ENCODE results near the gene GLIS1.
A peak's percentile ranks its signal among the peaks of the same experiment; 100 is the strongest.

GLIS1 gene

DNA sequence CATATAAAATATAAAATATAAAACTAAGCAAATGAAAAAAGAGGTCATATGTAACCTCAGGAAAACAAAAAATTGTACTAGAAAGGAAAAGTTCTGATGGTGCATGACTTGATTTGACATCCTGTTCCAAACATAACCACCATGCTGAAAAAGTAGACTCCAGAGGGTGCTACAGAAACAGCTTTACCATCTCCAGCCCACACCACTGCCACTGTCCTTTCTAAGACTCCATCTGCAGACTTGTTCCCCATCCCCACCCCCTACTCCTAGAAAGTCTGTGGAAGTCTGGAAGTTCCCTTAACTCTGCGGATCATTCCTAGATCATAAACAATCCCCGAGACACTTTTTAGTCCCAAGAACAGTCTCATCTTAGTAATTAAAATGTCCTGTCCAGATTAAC, 20.5 kb downstream of the GLIS1 start:
- DNase-seq (ENCODE audit: low spot score) = no peak
- FAIRE-seq = no peak

DNA sequence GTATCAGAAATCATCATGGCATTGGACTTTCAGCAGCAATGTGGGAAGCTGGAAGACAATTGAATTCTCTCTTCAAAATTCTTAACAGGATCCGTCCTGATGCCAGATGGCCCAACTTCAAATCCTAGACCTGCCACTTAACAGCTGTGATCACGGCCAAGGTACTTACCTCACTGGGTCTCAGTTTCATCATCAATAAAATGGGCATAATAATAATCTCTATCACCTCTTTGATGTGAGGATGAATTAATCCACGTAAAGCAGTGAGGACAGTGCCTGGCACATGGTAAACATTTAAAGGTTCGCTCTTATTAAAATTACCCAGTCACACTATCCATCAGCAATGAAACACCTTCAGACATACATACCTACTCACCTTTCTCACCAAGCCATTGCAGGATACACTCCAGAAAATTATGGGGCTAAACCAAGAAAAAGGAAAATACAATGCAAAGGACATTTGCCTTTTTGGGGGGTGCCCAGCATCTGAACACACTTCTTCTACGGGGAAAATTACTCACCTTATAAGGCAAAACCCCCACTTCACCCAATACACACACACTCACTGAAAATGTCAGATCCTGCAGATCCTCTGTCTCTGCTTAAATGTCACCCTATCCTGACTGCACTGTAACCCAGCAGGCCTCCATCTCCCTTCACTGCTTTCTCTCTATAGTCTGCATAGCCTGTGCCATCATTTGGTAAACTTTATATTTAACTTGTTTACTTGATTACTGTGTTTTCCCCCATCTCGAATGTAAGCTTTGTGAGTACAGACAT, 21.7 kb downstream of the GLIS1 start:
- no peak for FAIRE-seq
- no peak for DNase-seq (ENCODE audit: low spot score)

DNA sequence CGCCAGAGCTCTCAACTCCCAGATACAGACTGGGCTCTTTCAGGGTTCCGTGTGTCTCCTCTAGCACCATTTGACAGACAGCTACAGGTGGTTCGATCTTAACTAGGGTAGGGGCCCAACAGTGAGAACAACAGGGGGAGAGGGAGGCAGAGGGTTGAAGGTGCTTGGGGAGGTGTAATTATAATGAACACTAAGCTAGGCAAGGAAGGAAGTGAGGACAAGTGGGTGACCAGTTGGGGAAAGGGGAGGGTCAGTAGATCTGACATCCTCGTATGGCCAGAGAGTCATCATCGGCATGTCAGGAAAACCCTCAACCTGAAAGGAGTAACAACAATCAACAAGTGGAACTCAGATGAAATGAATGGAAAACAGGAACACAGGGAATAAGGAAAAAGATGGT, 22.8 kb downstream of the GLIS1 start:
- DNase-seq (ENCODE audit: low spot score) (no peak), FAIRE-seq (no peak)

DNA sequence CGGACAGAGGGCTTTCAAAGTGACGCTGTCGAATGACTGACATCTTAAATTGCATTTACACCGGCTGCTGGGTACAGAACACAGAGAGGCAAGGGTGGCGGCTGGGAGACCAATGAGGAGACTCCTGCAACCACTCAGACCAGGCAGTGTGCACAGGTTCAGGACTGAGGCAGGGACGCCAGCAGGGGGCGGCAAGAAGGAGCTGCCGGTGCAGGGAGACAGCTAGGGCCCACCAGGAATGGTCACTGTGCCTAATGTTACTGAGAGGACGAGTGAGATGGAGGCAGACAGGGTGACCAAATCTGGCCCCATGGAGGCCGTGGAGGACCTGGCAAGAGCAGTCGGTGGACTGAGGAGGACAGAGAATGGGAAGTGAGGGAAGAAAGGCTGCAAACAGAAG, 23.5 kb downstream of the GLIS1 start:
- DNase-seq (ENCODE audit: low spot score) (no peak), FAIRE-seq (peak; percentile 42)

DNA sequence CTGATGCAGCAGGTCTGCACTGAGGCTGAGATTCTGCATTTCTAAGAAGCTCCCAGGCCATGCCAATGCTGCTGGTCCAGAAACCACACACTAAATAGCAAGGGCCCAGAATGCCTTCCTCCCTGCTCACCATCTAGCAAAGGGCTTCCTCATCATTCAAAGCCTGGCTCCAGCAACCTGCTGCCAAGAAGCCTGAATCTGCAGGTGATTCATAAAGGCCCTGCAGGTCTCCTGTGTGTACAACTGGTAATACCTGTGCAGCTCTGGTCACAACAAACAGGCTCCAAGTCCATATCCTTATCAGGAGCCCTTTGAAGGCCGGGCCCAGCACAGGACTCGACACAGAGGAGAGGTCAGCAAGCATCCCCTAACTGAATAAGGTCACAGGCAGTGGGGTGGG, 26.7 kb downstream of the GLIS1 start:
- DNase-seq (ENCODE audit: low spot score) (no peak), FAIRE-seq (no peak)

DNA sequence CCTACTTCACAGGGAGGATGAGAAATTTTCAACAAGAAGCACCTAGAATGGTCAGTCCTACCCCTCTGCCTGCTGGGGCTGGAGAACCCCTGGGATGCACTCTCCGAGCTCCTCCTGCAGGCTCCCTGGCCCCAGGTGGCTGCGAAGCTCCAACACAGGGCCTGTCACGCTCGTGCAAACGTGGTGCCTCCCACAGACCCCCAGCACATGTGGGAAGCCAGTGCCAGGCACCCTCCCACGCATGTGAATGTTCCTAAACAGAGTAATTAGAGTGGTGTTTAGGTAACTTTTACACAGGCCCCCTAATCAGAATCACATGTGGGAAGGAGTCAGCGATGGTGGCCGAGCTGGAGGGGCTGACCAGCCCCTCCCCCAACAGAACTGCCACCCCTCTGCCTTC, 28.4 kb downstream of the GLIS1 start:
- DNase-seq (ENCODE audit: low spot score) = no peak
- FAIRE-seq = no peak

DNA sequence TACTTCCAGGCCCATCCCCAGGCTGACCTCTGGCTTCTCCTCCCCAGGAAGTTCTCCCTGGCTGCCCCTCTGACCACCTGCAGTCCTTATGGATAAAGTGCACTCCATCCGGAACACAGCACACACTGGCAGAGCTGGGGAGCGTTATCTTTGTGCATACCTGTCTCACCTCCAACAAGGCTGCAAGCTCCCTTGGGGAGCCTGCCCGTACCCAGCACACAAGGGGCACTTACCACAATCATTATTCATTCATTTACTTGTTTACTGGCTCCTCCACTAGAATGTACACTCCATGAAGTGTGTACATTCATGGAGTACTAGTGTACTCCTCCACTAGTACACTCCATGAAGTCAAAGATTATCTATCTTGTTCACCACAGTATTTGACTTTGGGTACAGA, 30.3 kb downstream of the GLIS1 start:
- FAIRE-seq (no peak), DNase-seq (ENCODE audit: low spot score) (no peak)

DNA sequence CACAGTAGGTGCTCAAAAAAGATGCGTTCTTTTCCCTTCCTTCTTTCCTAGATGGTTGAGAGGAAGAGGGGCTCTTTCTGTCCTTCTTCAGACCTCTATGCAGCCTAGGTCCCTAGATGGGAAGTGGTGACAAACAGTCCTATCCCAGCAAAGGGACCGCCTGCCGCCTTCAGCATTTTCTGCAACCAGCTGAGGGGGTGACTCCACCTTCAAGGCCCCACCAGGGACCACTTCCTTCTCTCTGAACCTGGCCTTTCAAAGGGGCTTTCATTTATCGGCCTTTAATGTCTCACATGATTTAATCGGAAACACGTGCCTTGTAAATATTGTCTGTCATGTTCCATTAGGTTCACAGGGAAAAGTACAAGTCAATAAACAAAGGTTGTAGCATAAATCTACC, 32.6 kb downstream of the GLIS1 start:
- DNase-seq (ENCODE audit: low spot score) (no peak), FAIRE-seq (no peak)

DNA sequence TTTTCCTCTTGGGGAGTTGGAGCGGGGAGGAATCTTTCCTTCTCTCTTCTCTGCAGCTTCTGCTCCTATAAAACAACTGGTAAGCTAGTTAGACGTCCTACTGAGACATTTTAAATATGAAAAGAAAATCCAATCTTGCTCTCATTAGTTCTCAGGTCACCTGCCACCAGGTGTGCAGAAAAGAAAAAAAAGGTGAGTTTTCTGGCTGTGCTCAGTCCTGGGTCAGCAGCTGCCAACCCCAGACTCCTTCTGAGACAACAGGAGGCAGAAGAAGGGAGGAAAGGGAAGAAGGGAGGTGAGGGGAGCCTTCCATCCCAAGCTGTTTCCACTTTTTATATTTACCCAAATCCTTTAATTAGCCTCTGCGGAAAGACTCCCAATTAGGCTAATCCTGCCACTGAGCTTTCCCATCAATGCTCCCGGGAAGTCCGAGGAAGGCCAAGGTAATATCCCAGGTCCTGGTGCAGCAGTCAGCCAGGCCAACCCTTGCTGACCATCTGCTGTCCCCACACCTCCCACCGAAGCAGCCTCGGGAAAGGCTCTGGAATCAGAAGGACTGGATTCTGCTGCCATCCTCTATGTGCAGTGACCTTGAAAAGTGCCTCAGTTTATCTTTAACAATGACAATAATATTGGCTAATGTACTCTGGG, 33.4 kb downstream of the GLIS1 start:
- FAIRE-seq (no peak), DNase-seq (ENCODE audit: low spot score) (no peak)

DNA sequence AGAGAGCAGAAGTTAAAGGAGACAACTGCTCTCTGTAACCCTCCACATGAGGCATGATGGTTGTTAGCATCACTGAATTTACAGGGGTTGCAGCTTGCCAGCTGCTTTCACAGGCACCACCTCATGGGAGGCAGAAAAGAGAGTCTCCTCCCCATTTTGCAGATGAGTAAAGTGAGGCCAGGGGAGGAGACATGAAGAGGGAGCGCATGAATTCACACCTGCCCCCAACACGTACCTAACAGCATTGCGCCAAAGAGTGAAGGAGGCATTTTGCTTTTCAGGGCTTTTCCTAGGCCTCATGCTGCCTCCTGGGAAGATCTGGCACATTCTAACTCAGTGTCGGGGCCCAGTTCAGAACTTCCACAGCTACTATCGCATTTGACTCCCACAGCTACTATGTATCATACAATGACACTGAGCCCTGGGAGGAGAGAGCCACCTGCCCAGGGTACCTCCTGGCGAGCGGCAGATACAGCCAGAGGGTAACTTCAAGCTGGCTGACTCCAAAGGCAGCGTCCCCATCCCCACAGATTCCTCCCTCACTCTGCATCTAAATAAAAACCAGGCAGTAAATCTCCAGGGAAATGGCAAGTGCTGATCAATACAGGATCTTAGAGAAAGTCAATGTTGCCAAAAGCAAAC, 34.0 kb downstream of the GLIS1 start:
- no peak for FAIRE-seq

DNA sequence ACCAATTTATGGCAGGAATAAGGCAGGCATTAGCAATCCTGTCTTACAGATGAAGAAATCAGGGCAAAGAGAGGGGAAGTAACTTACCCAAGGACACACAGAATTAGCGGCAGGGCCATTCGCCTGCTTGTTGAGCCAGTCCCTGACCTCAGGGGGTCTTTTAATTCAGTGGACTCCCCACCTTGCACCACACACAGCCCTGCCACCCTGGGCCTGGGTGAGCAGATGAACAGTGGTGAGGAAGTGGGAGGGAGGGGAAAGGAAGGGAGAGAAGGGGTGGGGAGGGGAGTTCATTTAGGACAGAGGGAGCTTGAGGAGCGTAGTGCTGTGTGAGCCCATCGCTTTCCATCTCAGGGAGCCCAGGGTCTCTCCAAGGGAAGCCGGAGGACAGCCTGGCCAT, 34.7 kb downstream of the GLIS1 start:
- DNase-seq (ENCODE audit: low spot score) (no peak), FAIRE-seq (no peak)

More for the DNA sequence above, 34.0 kb downstream of the GLIS1 start:
- no peak for DNase-seq (ENCODE audit: low spot score)

DNA sequence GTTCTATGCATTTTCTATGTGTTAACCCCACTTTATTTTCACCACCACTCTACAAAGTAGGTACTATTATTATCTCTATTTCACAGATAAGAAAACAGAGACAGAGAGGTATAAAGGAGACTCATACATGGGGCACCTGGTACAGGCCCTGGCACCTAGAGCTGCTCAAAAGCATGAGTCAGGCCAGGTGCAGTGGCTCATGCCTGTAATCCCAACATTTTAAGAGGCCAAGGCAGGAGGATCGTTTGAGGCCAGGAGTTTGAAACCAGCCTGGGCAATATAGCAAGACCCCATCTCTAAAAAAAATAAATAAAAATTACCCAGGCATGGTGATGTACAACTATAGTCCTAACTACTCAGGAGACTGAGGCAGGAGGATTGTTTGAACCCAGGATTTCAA, 35.8 kb downstream of the GLIS1 start:
- FAIRE-seq = no peak
- no peak for DNase-seq (ENCODE audit: low spot score)

DNA sequence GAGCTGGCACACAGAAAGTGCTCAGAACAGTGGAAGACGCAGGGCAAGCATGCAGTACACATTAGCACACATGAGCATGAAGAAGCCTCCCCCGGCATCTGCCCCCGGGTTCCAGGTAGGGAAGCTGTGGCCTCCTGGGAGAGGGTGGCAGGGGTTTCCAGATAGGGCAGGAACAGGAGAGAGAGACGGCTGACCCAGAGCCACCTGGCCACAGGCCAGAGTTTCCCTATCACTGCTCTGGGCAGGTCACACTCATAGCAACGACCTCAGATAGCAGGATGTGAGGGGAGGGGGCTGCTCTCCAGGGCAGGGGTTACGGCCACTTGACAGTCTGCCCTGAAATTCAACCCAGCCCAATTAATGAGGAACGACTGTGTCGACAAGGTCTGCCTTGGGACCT, 36.6 kb downstream of the GLIS1 start:
- DNase-seq (ENCODE audit: low spot score) = no peak
- FAIRE-seq = no peak

DNA sequence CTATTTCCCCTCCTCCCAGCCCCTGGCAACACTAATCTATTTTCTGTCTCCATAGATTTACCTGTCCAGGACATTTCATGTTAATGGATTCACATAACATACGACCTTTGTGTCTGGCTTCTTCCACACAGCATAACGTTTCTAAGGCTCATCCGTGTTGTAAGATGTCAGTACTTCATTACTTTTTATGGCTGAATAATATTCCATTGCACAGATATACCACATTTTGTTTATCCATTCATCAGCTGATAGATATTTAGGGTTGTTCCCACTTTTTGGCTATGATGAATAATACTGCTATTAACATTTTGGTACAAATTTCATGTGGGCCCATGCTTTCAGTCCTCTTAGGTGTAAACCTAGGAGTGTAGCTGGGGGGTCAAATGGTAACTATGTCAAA, 38.2 kb downstream of the GLIS1 start:
- no peak for FAIRE-seq

DNA sequence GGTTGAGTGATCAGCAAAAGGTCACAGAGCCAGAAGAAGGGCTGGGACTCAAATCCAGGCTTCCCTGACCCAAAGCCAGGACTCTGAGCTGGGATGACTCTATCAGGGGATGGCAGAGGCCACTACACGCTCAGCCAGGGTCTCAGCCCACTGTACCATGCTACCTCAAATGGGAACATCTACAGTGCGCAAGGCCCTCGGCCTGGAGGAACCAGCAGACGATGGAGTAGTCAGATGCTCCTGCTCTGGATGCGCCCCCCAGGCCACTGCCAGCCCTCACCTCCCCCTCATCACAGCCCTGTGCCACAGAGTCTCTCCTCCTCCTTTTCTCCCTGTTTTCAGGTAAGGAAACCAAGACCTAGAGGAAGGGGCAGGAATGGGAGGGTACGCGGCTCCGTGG, 39.0 kb downstream of the GLIS1 start:
- no peak for FAIRE-seq
- no peak for DNase-seq (ENCODE audit: low spot score)

More for the DNA sequence above, 38.2 kb downstream of the GLIS1 start:
- DNase-seq (ENCODE audit: low spot score) = no peak

DNA sequence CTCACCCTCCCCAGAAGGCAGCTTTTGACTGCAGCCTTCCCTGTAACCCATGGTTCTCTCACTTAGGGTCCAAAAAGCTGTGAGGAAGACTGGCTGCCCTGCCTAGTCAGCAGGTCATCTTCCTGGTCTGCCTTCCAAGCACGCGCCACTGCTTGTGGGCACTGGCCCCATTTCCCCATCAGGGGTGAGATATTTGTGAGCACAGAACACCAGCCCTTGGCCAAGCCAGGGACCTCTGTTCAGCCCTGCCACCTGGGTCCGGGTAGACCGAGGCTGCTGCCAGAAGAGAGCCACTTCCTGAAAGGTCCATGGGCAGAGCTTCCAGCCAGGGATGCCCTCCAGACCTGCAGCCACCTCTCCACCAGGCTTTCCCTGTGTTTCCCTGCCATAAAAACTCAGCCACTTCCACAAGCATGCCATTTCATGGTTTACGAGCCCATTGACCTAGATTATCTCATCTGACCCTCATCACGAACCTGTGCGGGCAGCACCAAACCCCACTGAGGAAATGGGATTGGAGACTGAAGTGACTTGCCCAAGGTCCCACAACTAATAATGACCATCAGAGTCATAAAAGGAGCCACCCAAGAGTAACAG, 40.5 kb downstream of the GLIS1 start:
- no peak for FAIRE-seq
- DNase-seq (ENCODE audit: low spot score) = no peak

DNA sequence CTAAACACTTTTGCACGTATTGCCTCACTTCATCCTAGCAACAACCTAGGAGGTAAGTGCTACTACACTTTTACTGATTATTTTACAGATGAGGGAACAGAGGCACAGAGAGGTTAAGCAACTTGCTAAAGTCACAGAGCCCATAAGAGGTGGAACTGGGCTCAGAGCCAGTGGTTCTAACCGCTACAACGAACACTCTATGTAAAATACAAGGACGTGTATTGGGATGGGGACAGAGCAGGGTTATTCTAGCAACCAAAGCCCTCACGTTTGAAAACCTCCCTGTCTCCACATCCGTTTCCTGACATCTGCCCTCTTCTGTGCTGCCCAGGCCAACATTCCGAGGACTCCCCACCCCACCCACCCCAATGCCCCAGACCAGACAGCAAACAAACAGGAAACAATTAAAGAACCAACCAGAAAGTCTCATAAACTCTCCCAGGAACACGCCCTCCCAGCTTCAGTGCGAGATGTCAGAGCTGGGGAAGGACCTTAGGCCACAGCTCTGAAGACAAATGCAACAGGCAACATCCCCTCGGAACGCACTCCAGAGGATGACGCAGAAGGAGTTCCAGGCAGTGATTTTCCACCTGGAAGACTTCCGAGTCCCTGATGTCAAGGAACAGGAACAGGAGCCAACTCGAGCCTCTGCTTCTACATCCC, 41.1 kb downstream of the GLIS1 start:
- DNase-seq (ENCODE audit: low spot score) (no peak), FAIRE-seq (no peak)

DNA sequence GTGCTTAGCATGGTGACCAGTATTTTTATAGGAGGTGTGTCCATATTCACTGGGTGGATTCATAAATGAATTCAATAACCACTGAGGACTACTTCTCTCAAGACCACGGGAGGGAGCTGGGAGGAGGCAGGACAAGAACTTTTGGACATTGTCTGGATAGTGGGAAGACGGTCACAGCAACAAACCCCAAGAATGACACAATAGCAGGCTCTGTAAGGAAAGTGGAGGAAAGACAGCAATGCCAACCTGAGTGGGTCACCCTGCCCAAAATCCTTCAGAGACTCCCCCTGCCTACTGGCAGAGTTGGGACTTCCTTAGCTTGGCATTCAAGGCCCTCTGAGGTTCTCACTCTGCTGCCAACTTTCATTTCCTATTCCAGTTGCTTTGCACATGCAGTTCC, 42.0 kb downstream of the GLIS1 start:
- FAIRE-seq = no peak
- DNase-seq (ENCODE audit: low spot score) = no peak

DNA sequence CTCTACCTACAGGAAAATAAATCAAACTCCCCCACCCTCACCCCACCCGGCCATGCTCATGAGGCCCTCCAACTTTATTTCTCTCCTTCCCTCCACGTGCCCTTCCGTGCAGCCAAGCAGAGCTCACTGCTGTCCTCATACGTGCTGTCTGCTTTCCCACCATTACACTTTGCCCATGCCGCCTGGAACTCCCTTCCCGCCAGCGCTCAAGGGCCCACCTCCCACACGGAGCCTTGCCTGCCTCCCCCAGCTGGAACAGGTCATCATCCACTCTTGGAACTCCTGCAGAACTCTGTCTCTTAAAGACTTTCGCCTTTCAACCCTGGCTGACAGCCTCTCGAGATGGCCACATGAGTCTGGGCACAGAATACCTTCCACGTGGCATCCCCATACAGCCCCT, 42.4 kb downstream of the GLIS1 start:
- DNase-seq (ENCODE audit: low spot score) = no peak
- FAIRE-seq = no peak

DNA sequence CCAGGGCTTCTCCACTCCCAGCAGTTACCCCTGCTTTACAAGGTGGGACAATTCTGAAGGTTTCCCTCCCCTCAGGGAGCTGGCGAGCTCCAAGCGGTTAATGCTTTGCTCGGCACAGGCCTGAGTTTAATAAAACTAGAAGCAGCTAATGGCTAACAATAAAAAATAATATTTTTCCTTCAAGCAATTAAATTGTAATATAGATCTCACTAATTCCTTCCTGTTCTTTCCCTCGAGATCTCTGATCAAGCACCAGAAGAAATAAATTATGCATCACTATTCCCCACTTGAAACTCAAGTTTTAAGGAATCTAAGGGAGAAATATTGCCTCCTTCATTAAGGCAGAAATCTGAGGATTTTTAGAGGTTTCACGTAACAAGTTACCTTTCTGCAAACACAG, 42.9 kb downstream of the GLIS1 start:
- FAIRE-seq (no peak), DNase-seq (ENCODE audit: low spot score) (no peak)

DNA sequence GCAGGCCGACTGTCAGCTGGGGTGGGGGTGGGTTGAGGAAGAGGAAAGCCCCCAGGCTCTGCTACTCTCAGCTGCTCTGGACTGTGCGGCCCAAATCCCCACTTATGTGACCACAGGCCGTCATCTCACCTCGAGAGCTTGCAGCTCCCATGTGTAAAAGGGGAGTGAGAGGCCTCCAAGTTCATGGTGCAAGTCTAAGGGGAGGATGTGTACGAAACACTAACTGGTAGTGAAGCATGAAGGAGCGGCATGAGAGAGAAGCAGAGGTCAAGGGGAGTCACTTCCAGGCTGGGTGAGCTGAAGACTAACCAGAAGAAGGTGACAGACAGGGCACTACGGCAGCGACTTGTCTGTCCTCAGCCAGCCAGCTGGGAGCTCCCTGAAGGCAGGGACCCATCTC, 43.8 kb downstream of the GLIS1 start:
- no peak for DNase-seq (ENCODE audit: low spot score)
- no peak for FAIRE-seq

DNA sequence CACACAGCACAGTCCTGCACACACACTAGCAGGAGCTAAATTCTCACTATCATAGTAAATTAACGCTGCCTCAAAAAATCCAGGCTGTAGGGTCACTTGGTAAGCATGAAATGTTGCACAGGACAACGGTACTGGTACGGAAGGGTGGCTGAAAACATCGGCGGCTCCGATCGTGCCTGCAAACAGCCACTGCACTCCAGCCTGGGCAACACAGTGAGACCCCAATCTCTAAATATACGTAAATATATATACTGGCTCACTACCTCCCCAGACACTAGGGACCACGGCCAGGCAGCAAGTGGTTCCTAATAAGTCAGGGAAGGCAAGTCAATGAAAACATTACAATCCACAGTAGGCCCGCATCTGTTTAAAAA, 44.3 kb downstream of the GLIS1 start:
- no peak for FAIRE-seq
- DNase-seq (ENCODE audit: low spot score) = no peak

Data from urothelium cell line (cell line).